Pancreas (tissue), 10 donors: ENCODE results near the gene ROR1. TPM values are rescaled to one million over a fixed set of nuclear protein-coding genes. Genes with fewer than 3 reads are reported as not detected.

Source experiments
- ATAC-seq, 4 donors: fragments of 200-7000 bp; cut with Tn5 transposase; one replicate each; pipeline versions ENCODE4 v1.8.0 to v1.9.1; 2020; ENCODE audit warnings: mild to moderate bottlenecking in 4 of 4, moderate library complexity in 4 of 4
- DNase-seq, 6 donors: peaks; one replicate each; pipeline ENCODE4 v3.0.0-alpha.2; 2020
- FAIRE-seq: peaks from 2 replicates; lab custom pipeline; 2012; peaks lifted over from hg19 to GRCh38; lab: Jason Lieb, UNC
- H3K27ac ChIP-seq, 4 donors: fragments of 200-600 bp; sonication (generic); 1 replicate in 3 of 4; 2 replicates in 1 of 4; pipeline versions ENCODE4 v1.5.0 to v1.8.0; 2020
- H3K27me3 ChIP-seq, 4 donors: fragments of 200-600 bp; one replicate each; pipeline ENCODE4 v1.8.0; 2021
- H3K36me3 ChIP-seq, 3 donors: fragments of 200-600 bp; sonication (generic) in 1 of 3; one replicate each; pipeline versions ENCODE4 v1.5.0 to v1.8.0; 2020 to 2021
- H3K4me1 ChIP-seq, 3 donors: fragments of 200-600 bp; one replicate each; pipeline ENCODE4 v1.8.0; 2021
- H3K4me3 ChIP-seq, 4 donors: fragments of 200-600 bp; sonication (generic) in 2 of 4; one replicate each; pipeline versions ENCODE4 v1.5.0 to v1.8.0; 2020 to 2021
- H3K9me3 ChIP-seq, 4 donors: fragments of 200-600 bp; one replicate each; pipeline ENCODE4 v1.8.0; 2021
- CTCF ChIP-seq, 4 donors: fragments of 200-600 bp; sonication (generic) in 3 of 4; IDR thresholded peaks; one replicate each; pipeline versions ENCODE4 v1.5.0 to v1.8.0; 2021; ENCODE audit warnings: antibody characterized with exemption in 4 of 4
- WGBS, 2 donors: extraction: QIAGEN DNeasy Blood & Tissue Kit; methylation state at CpG; one replicate each; pipeline ENCODE4 v1.1.7; 2013; 5-methylcytosine and 5-hydroxymethylcytosine counted together
- intact Hi-C, 3 donors: fragments of 100-400 bp; cut with DNase I; formaldehyde crosslinking; loops; one replicate each; pipeline versions ENCODE4 v1.11.1 to v1.14.2; 2022
- polyA plus RNA-seq, 2 donors: library from polyadenylated mRNA; stranded (reverse); fragments of 200-250 nt; gene quantifications; one replicate each; pipeline ENCODE4 v1.2.3, GENCODE V29; 2013
- total RNA-seq, 6 donors: library from RNA; stranded (reverse); fragmentation: NEBNext Ultra II Directional in 4 of 6; extraction: Animal tissue kit (Norgen Biotek cat#: 25700) in 4 of 6; gene quantifications; one replicate each; pipeline versions ENCODE4 v1.2.1 to v1.2.4, GENCODE V29; 2021 to 2023
- donor health status: healthy with polysubstance abuse.
- donor health status: DM: no; HTN: no; CAD: no; lungs with moderate emphysema.
- donor health status: DM: no; HTN: no; CAD: no.
- donor health status: control.
- donor health status: control.
- donor health status: Bipolar disorder and iron deficiency.
- donor health status: DM: yes; HTN: yes; CAD: no.
- donor health status: DM: no; HTN: no; CAD: no.
- donor health status: DM: no; HTN: no; CAD: no.
- donor health status: DM: yes; HTN: yes; CAD: no.

The ROR1 gene
- total and polyA plus RNA-seq, 8 donors: 1.3 to 18.5 (median 7.3) TPM

DNA sequence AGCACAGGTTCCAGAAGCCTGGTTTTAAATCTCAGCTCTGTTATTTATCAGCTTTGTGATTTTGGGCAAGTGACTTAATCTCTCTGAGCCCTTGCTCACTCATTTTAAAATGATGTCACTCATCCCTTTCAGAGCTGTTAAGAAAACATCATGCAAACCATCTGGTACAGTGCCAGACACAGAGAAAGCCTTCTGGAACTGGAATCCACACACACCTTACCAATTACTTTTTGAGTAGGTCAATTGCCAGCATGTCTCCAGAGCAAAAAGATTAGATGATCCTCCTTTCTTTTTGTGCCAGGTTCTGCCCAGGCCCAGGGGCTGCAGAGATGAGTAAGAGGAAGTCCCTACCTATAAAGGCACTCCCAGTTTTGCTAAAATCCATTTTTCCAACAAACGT, 61.3 kb downstream of the ROR1 start:
- no peaks in the 10 kb centered on the region for H3K9me3 ChIP-seq
- H3K4me3 ChIP-seq: no peak overlapping the region
- H3K36me3 ChIP-seq: no peaks in the 10 kb centered on the region
- DNase-seq (no peak), FAIRE-seq (no peak), ATAC-seq (peak in 1 of 4 donors; percentile 40)
- H3K27ac ChIP-seq: no peak overlapping the region
- no peak for TF ChIP-seq CTCF (IDR thresholded peaks at IDR 0.05)
- WGBS, 2 donors: 69 to 75% methylated on average over 1 of the region's 1 CpG
- no peaks in the 10 kb centered on the region for H3K27me3 ChIP-seq
- intact Hi-C loops: no loop called here
- peaks cover 13 to 21% (median 17%) of the 10 kb centered on the region in 3 donors for H3K4me1 ChIP-seq

DNA sequence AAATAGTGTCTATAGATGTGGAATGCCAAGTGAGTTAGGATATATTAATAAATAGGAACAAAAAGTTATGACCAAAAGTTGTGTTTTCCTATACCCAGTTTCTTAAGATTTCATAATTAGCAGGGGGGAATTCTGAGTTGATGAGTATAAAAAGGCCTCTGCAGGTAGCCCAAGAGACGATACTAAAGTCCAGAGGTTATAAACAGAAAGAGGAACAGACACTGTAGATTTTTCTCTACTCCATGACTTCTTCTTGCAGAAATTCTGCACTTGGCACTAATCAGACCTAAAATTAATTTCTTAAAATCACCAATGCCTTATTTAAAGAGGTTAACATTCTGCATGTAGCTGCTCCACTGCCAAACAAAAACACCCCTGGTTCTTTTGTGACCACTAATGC, 62.6 kb downstream of the ROR1 start:
- H3K4me1 ChIP-seq: peaks cover 13 to 26% (median 17%) of the 10 kb centered on the region in 3 donors
- TF ChIP-seq CTCF (IDR thresholded peaks at IDR 0.05): no peak
- WGBS, 2 donors: 86 to 96% methylated on average over 1 of the region's 1 CpG

DNA sequence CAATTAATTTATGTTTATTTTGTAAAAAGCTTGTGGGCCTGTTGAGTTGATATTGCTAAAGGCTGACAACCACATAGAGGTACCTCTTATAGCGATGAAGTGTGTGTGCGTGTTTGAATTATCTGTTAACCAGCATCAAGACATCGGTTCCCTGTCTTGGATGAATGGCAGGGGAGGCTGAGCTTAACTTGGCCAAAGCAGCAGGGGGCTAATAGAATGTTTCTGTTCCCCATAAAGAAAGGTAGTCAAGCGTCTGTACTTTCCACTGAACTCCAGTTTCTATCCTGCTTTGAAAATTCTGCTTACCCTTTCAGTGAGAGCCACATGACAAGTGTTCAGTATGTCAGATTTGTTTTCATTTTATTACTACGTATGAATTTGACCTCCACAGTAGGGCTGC, 63.0 kb downstream of the ROR1 start:
- Histone ChIP-seq H3K4me3 (no peak overlapping the region), H3K9me3 (no peaks in the 10 kb centered on the region), H3K4me1 (peaks cover 11 to 23% (median 17%) of the 10 kb centered on the region in 3 donors), H3K27ac (no peak overlapping the region), H3K27me3 (no peaks in the 10 kb centered on the region), H3K36me3 (no peaks in the 10 kb centered on the region)
- DNase-seq (no peak), FAIRE-seq (no peak), ATAC-seq (no peak)
- 89 to 90% methylated on average over 5 of the region's 5 CpGs for WGBS, 2 donors
- intact Hi-C loops: no loop called here
- TF ChIP-seq CTCF (IDR thresholded peaks at IDR 0.05): no peak

More for the DNA sequence above, 62.6 kb downstream of the ROR1 start:
- H3K4me3 ChIP-seq: no peak overlapping the region
- no peaks in the 10 kb centered on the region for H3K36me3 ChIP-seq
- FAIRE-seq (no peak), ATAC-seq (no peak), DNase-seq (no peak)
- H3K27ac ChIP-seq: no peak overlapping the region
- H3K9me3 ChIP-seq: no peaks in the 10 kb centered on the region
- no peaks in the 10 kb centered on the region for H3K27me3 ChIP-seq
- intact Hi-C loops: no loop called here

DNA sequence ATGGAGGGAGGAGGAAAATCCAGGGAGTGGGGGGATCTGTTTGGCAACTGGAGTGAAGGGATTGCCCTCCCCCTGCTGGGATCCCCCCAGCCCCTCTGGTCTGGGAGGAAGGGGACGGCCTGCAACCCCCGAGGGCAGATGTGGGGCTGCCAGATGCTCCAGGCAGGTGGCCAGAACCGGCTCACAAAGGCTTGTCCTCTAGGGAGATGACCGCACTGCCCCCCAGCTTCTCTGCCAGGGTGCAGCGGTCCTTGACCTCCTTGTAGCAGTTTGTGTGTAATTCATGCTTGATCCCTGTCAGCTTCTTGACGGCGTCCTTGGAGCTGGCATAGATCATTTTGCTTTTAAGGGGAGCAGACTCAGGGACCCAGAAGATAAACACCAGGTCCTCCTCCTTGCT, 69.2 kb downstream of the ROR1 start:
- Histone ChIP-seq H3K36me3 (no peaks in the 10 kb centered on the region), H3K4me1 (peaks cover 3 to 17% (median 8%) of the 10 kb centered on the region in 3 donors), H3K9me3 (no peaks in the 10 kb centered on the region), H3K4me3 (no peak overlapping the region), H3K27me3 (no peaks in the 10 kb centered on the region), H3K27ac (no peak overlapping the region)
- DNase-seq (no peak), FAIRE-seq (no peak), ATAC-seq (no peak)
- WGBS, 2 donors: 75 to 82% methylated on average over 7 of the region's 7 CpGs
- intact Hi-C loops: no loop called here
- TF ChIP-seq CTCF (IDR thresholded peaks at IDR 0.05): no peak

DNA sequence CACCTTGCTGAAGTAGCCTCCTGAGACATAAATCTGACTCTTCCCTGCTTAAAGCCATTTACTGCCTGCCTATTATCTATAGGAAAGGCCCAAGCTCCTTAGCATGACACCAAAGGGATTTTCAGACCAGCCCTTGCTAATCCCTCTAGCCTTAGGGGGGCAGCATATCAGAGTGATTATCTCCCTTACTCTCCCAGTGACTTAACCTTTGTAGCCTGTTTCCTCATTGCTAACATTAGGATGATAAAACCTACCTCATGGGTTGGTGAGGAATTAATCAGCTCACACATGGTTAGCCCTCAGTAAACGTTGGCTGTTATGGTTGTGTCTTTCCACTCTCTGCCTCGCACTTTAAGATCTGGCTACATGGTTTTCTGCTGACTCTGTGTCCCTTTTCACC, 70.1 kb downstream of the ROR1 start:
- no peaks in the 10 kb centered on the region for H3K36me3 ChIP-seq
- peaks cover 3 to 20% (median 16%) of the 10 kb centered on the region in 3 donors for H3K4me1 ChIP-seq
- 55 to 57% methylated on average over 2 of the region's 2 CpGs for WGBS, 2 donors
- no peaks in the 10 kb centered on the region for H3K27me3 ChIP-seq
- no peak overlapping the region for H3K4me3 ChIP-seq
- DNase-seq: no peak
- no peak overlapping the region for H3K27ac ChIP-seq
- intact Hi-C loops: no loop called here
- FAIRE-seq: no peak
- ATAC-seq: no peak
- TF ChIP-seq CTCF (IDR thresholded peaks at IDR 0.05): no peak
- no peaks in the 10 kb centered on the region for H3K9me3 ChIP-seq
